CD14-positive monocyte (primary cell): Measurements from ENCODE around the gene MCCC2. TPM values are rescaled to one million over a fixed set of nuclear protein-coding genes. Genes with fewer than 3 reads are reported as not detected.

Source experiments
- DNase-seq, 3 donors: peaks; one replicate each; pipeline ENCODE4 v3.0.0-alpha.2; 2011 to 2022
- H2AFZ ChIP-seq: 2 replicates; pipeline ENCODE4 v1.6.0; 2012; ENCODE audit warnings: mild to moderate bottlenecking, low read depth, low read length, inconsistent platforms; ENCODE audit not compliant: insufficient read depth, poor library complexity, severe bottlenecking
- H3K27ac ChIP-seq, 2 donors: 1 replicate in 1 of 2; 2 replicates in 1 of 2; pipeline ENCODE4 v1.5.1; 2012 to 2013; ENCODE audit warnings: low read length in 2 of 2, control low read depth in 1 of 2, inconsistent platforms in 1 of 2, low read depth in 1 of 2, mild to moderate bottlenecking in 1 of 2
- H3K27me3 ChIP-seq, 2 donors: one replicate each; pipeline versions ENCODE4 v1.6.0 to v1.6.1; 2011 to 2013; ENCODE audit warnings: low read length in 2 of 2; ENCODE audit not compliant: control insufficient read depth in 2 of 2, insufficient read depth in 2 of 2
- H3K36me3 ChIP-seq, 2 donors: replicated peaks in 1 of 2; 1 replicate in 1 of 2; 2 replicates in 1 of 2; pipeline versions ENCODE4 v1.5.1 to v1.6.1; 2012 to 2013; ENCODE audit warnings: low read length in 2 of 2, control low read depth in 1 of 2, inconsistent platforms in 1 of 2, mild to moderate bottlenecking in 1 of 2; ENCODE audit not compliant: insufficient read depth in 2 of 2, control insufficient read depth in 1 of 2
- H3K4me1 ChIP-seq, 2 donors: 1 replicate in 1 of 2; 2 replicates in 1 of 2; pipeline versions ENCODE4 v1.5.1 to v1.6.1; 2012 to 2013; ENCODE audit warnings: low read length in 2 of 2, control low read depth in 1 of 2, inconsistent platforms in 1 of 2, mild to moderate bottlenecking in 1 of 2, moderate library complexity in 1 of 2; ENCODE audit not compliant: insufficient read depth in 2 of 2, control insufficient read depth in 1 of 2
- H3K4me2 ChIP-seq: replicated peaks from 2 replicates; pipeline ENCODE3; 2012; ENCODE audit warnings: low read length, moderate library complexity, mild to moderate bottlenecking; ENCODE audit not compliant: poor library complexity, severe bottlenecking; ENCODE audit errors: extremely low read depth
- H3K4me3 ChIP-seq, 3 experiments: fragments of 200-600 bp in 1 of 3; sonication (generic) in 1 of 3; replicated peaks in 1 of 3; 1 replicate in 2 of 3; 2 replicates in 1 of 3; pipeline ENCODE4 v1.5.1; 2011 to 2013; ENCODE audit warnings: low read length in 3 of 3, mild to moderate bottlenecking in 3 of 3, control low read depth in 2 of 3, low read depth in 2 of 3, inconsistent platforms in 1 of 3, moderate library complexity in 1 of 3
- H3K79me2 ChIP-seq: 2 replicates; pipeline ENCODE4 v1.6.0; 2012; ENCODE audit warnings: mild to moderate bottlenecking, control low read depth, inconsistent platforms, low read length, moderate library complexity; ENCODE audit not compliant: insufficient read depth
- H3K9ac ChIP-seq: 2 replicates; pipeline ENCODE4 v1.6.0; 2017; ENCODE audit warnings: low read length, mild to moderate bottlenecking; ENCODE audit not compliant: insufficient read depth, poor library complexity, severe bottlenecking
- H3K9me3 ChIP-seq, 2 donors: replicated peaks in 1 of 2; 1 replicate in 1 of 2; 2 replicates in 1 of 2; pipeline versions ENCODE4 v1.5.1 to v1.6.1; 2012 to 2013; ENCODE audit warnings: low read length in 2 of 2, control low read depth in 1 of 2; ENCODE audit not compliant: control insufficient read depth in 1 of 2, insufficient read depth in 1 of 2
- H4K20me1 ChIP-seq: 2 replicates; pipeline ENCODE4 v1.6.0; 2012; ENCODE audit warnings: mild to moderate bottlenecking, low read length, control low read depth, moderate library complexity; ENCODE audit not compliant: insufficient read depth
- H3K27ac Mint-ChIP-seq, 7 donors: one replicate each; pipeline ENCODE4 v1.8.0; 2020; ENCODE audit warnings: mild to moderate bottlenecking in 7 of 7, mixed read lengths in 7 of 7, moderate library complexity in 6 of 7, inconsistent platforms in 2 of 7
- H3K27me3 Mint-ChIP-seq, 3 donors: one replicate each; pipeline ENCODE4 v1.8.0; 2021 to 2022; ENCODE audit warnings: low read depth in 3 of 3, mild to moderate bottlenecking in 3 of 3, mixed read lengths in 3 of 3, moderate library complexity in 3 of 3, inconsistent platforms in 1 of 3
- H3K36me3 Mint-ChIP-seq, 2 donors: one replicate each; pipeline ENCODE4 v1.8.0; 2020; ENCODE audit warnings: mixed read lengths in 2 of 2, inconsistent platforms in 1 of 2, mild to moderate bottlenecking in 1 of 2
- H3K4me1 Mint-ChIP-seq: one replicate; pipeline ENCODE4 v1.8.0; 2020; ENCODE audit warnings: mild to moderate bottlenecking, mixed read lengths
- H3K4me3 Mint-ChIP-seq, 2 donors: one replicate each; pipeline ENCODE4 v1.8.0; 2020; ENCODE audit warnings: mild to moderate bottlenecking in 2 of 2, mixed read lengths in 2 of 2, moderate library complexity in 1 of 2
- H3K9me3 Mint-ChIP-seq, 7 donors: one replicate each; pipeline ENCODE4 v1.8.0; 2020 to 2022; ENCODE audit warnings: mixed read lengths in 7 of 7, mild to moderate bottlenecking in 6 of 7, moderate library complexity in 6 of 7, inconsistent platforms in 2 of 7
- CTCF ChIP-seq: fragments of 200-600 bp; IDR thresholded peaks from one replicate; pipeline ENCODE4 v1.8.0; 2022; ENCODE audit warnings: antibody characterized with exemption, mild to moderate bottlenecking
- WGBS: methylation state at CpG from one replicate; pipeline ENCODE4 v1.1.5; 2013; ENCODE audit warnings: missing lambda C conversion rate; ENCODE audit not compliant: insufficient coverage; 5-methylcytosine and 5-hydroxymethylcytosine counted together
- intact Hi-C, 2 donors: fragments of 100-400 bp; cut with micrococcal nuclease; formaldehyde crosslinking; loops; one replicate each; pipeline versions ENCODE4 v1.15.0 to v1.15.1; 2023
- polyA plus RNA-seq, 3 donors: library from polyadenylated mRNA; depleted of rRNA in 1 of 3; unstranded in 2 of 3; stranded (reverse) in 1 of 3; fragments of 300-500 nt in 2 of 3; fragments of >200 nt in 1 of 3; fragmentation: Illumina TruSeq in 2 of 3; gene quantifications; 1 replicate in 2 of 3; 2 replicates in 1 of 3; pipeline ENCODE4 v1.2.3, GENCODE V29; 2012 to 2021

MCCC2 gene
- polyA plus RNA-seq, 3 donors, result 15.4 to 21.9 (median 16.5) TPM

DNA sequence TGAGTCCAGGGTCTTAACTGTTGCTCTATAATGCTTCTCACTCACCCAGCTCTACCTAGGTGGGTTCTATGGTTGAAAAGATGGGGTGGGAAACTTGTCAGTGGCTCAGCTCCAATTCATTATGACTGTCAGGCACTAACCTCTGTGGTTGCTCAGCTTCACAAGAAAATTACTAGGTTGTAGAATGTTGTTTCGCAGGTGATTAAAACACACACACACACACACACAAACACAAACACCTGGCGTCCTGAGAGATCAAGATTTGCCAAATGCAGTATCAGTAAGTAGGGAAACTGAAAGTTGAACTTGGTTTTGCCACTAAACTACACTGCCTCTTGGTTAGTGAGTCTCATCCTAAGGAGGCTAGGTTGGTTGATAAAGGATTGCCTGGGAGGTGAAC lies 2.8 kb downstream of the MCCC2 start:
- Mint-ChIP-seq H3K4me3 (no peak overlapping the region), H3K9me3 (no peaks in the 10 kb centered on the region), H3K36me3 (peaks cover 4 to 11% of the 10 kb centered on the region in 2 donors), H3K27me3 (no peaks in the 10 kb centered on the region), H3K27ac (peak overlapping the region in 1 of 7 donors; percentile 50), H3K4me1 (peaks cover 32% of the 10 kb centered on the region)
- Histone ChIP-seq H3K9me3 (no peaks in the 10 kb centered on the region), H2AFZ (no peak overlapping the region), H3K27ac (no peak overlapping the region), H3K4me3 (no peak overlapping the region), H3K4me1 (peaks cover 14 to 15% of the 10 kb centered on the region in 2 donors), H3K4me2 (no peak overlapping the region), H3K36me3 (peaks cover 0 to 5% of the 10 kb centered on the region in 2 donors), H3K27me3 (no peaks in the 10 kb centered on the region), H3K79me2 (peaks cover 33% of the 10 kb centered on the region), H3K9ac (no peak overlapping the region), H4K20me1 (no peaks in the 10 kb centered on the region)
- no CpG with 5 or more reads among the region's 2 CpGs for WGBS
- no peak for DNase-seq
- intact Hi-C loops, result loop anchor here in 1 of 2 donors (10.0 kb wide), 1 partner anchor 135 kb away; the partner anchor contains the start of gene BDP1
- no peak for TF ChIP-seq CTCF

DNA sequence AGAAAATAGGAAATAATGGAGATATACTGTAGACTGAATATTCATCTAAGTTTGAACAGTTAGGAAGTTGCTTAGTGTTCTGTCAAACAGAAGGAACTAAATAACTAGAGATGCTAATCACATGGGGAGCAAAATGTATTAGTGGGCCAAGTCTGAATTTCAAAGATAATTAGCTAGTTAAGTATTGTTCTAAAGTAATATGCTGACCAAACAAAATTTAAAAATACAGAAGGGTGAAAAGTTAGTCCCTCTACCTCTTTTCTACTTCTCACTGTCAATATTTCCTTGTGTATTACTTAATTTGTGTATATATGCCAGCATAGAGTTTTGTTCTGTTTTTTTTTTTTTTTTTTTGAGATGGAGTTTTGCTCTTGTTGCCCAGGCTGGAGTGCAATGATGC lies 4.0 kb downstream of the MCCC2 start:
- H3K9me3 Mint-ChIP-seq, result no peaks in the 10 kb centered on the region
- H3K9me3 ChIP-seq, result no peaks in the 10 kb centered on the region
- no peaks in the 10 kb centered on the region for H3K27me3 ChIP-seq
- peaks cover 14 to 15% of the 10 kb centered on the region in 2 donors for H3K4me1 ChIP-seq
- H3K4me2 ChIP-seq, result no peak overlapping the region
- no peak overlapping the region for H2AFZ ChIP-seq
- no peak overlapping the region for H3K27ac ChIP-seq
- peak overlapping the region in 1 of 7 donors; percentile 7 for H3K27ac Mint-ChIP-seq
- TF ChIP-seq CTCF, result no peak
- no peak overlapping the region for H3K9ac ChIP-seq
- peaks cover 33% of the 10 kb centered on the region for H3K79me2 ChIP-seq
- no peaks in the 10 kb centered on the region for H4K20me1 ChIP-seq
- H3K27me3 Mint-ChIP-seq, result no peaks in the 10 kb centered on the region
- H3K4me3 ChIP-seq, result no peak overlapping the region
- H3K4me3 Mint-ChIP-seq, result no peak overlapping the region
- H3K4me1 Mint-ChIP-seq, result peaks cover 32% of the 10 kb centered on the region
- no peak for DNase-seq
- peaks cover 10 to 21% of the 10 kb centered on the region in 2 donors for H3K36me3 Mint-ChIP-seq
- peaks cover 2 to 6% of the 10 kb centered on the region in 2 donors for H3K36me3 ChIP-seq
- intact Hi-C loops, result no loop called here
